Measurements from ENCODE around the gene TDRD12.

Gene TDRD12, protein sequence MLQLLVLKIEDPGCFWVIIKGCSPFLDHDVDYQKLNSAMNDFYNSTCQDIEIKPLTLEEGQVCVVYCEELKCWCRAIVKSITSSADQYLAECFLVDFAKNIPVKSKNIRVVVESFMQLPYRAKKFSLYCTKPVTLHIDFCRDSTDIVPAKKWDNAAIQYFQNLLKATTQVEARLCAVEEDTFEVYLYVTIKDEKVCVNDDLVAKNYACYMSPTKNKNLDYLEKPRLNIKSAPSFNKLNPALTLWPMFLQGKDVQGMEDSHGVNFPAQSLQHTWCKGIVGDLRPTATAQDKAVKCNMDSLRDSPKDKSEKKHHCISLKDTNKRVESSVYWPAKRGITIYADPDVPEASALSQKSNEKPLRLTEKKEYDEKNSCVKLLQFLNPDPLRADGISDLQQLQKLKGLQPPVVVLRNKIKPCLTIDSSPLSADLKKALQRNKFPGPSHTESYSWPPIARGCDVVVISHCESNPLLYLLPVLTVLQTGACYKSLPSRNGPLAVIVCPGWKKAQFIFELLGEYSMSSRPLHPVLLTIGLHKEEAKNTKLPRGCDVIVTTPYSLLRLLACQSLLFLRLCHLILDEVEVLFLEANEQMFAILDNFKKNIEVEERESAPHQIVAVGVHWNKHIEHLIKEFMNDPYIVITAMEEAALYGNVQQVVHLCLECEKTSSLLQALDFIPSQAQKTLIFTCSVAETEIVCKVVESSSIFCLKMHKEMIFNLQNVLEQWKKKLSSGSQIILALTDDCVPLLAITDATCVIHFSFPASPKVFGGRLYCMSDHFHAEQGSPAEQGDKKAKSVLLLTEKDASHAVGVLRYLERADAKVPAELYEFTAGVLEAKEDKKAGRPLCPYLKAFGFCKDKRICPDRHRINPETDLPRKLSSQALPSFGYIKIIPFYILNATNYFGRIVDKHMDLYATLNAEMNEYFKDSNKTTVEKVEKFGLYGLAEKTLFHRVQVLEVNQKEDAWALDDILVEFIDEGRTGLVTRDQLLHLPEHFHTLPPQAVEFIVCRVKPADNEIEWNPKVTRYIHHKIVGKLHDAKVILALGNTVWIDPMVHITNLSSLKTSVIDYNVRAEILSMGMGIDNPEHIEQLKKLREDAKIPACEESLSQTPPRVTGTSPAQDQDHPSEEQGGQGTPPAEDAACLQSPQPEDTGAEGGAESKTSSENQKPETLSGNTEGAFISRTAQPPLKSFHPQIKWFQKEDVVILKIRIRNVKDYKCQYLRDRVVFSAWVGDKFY (N-terminal part only)

DNA sequence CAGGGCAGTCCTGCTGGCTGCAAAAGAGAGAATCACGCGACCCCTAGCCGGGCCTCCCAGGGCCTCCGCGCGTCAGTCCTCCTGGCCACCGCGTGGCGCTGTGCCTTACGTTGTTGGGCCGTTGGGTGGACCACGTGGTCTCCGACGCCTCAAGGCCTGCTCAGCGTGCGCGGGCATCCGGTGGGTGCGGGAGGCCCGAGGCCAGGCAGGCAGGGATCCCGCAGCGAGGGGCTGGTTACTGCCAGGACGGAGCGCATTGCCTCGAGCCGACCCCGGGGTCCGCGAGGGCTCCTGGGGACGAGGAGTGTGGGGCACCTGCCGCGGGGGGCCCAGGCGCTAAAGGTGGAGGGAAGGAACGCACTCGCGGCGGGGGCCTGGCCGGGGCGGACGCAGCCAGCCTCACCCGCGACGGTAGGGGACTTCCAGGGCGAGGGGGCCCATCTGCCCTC, at the start of gene TDRD12:
TSS of gene TDRD12 (plus strand) at position 157 of the 449 bp plus-strand sequence. CDS start 306 bp downstream, outside the sequence.
- no peak for DNase-seq

DNA sequence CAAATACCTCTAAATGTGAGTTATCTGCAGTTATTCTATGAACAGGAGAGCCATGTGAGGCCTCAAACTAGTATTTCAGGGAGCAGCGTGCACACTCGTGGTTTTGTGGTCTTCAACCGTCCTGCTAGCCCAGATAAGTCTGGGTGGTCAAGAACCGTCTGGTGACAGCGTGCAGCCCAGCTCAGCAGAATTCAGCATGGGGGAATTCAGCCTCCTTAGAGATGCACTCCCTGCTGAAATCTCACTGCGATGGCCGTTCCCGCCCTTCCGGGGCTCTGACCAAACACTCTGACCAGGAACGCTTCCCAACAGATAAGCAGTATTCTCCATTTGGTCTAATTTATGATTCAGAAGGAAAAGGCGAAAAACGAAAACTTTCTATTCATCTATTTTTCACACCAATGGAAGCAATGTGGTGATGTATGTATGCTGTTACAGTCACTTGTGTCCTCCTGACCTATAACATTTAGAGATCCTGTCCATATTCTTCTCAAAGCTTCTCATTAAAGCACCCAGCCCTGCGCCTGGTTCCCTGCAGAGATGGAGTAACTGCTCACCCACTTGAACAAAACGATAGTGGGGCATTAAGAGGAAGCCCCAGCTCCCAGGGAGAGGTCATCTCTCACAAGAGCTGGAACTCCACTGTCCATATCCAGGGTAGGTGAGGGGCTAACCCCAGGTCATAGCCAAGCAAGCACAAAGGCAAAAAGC, 47.5 kb upstream of the TDRD12 start:
- DNase-seq = no peak

DNA sequence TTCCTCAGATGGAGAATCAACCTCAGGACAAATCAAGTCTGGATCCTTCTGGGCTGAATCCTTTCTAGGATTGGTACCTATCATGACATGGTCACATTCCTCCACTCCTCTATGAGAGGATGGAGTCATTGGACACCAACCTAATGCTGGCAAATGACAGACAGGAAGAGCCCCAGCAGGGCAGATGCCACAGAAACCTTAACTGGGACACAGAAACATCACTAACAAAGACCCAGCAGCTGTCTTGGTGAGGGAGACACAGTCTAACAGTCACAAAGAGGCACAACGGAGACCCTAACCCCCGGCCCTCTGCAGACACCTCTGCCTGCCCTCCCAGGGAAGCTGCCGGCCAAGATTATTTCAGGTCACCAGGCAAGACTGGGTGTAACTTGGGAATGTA, 46.7 kb upstream of the TDRD12 start:
- DNase-seq = no peak

DNA sequence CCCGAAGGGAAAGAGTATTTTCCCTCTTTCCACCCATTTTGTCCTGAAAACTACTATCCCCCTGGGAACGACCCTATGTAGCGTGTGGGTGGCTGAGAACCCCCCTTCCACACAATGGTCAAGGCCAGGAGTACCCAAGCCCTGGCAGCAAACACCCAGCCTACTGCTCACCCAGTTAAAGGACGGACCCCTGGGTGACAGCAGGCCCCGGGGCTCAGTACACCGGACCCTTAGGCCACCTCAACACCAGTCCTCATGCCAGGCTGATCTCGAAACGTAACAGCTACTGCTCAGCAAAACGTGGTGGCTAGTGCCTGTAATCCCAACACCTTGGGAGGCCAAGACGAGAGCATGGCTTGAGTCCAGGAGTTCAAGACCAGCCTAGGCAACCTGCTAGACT, 46.0 kb upstream of the TDRD12 start:
- DNase-seq = no peak

DNA sequence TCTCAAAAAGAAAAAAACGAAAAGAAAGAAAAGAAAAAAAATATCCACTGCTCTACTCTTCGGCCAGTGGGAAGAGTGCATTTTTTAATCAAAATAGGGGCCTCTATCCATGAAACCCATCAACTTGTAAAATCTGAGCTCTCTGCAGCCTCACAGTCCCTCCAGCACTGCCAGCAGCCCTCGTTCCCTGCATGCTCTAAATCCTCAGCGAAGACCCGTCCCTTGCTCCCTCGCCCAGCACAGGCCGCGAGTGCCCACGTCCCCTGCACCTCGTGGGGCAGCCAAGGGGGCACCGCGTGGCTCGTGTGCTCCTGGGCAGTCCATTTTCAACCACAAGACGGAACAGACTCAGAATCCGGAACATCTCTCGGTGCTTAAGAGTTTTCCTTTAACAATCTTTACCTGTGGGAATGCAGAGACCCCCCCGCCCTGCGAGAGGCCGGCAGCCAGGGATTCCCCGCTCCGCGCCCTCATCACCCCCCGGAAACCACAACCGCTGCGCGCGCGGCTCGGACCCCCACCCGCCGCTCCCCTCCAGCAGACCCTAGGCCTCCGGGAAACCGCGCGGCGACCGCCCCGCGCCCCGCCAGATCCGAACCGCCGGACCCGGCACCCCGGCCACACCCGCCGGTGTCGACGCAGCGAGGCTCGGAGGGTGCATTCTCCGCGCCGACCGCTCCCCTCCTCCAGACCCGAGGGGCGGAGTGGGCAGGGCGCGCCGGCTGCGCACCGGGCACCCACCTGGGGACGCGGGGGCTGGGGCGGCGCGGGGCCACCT, 45.2 kb upstream of the TDRD12 start:
- DNase-seq = no peak

DNA sequence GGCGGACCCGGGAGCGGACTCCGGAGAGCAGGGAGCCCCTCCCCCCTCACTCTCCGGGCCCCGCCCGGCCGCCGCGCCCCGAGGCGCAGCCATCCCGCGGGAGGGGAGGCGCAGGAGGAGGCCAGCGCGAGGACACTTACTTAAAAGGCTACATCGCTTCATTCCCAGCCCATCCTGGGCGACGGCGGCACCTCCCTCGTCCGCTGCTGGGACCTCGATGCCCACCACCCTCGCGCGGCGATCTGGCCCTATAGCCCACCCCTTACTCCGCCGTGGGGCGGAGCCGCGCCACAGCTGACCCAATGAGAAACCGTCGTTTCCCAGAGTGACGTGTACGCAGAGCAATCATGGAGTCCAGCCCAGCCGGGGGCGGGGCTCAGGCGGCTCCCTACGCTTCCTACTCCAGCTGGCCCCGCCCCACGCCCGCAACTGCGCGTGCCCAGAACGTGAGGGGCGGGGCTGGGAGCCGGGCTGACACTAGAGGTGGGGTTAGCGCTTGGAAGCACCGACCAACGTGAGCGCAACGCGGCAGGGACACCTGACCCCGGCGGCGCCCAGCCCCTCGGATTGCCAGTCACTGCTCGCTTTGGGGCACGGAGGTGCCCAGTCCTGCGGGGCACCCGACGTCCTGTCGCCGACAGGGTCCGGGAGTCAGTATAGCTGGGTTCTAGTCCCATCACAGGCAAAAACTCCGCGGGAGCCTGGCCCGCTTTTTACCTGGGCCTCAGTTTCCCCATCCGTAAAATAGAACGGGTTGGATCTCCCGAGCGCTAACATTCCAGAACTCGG, 44.4 kb upstream of the TDRD12 start, which contains the start of gene ANKRD27:
TSS of gene ANKRD27 (minus strand) at position 250 of the 789 bp plus-strand sequence. CDS start 16,165 bp downstream, outside the sequence.
- DNase-seq = peak; percentile 97

DNA sequence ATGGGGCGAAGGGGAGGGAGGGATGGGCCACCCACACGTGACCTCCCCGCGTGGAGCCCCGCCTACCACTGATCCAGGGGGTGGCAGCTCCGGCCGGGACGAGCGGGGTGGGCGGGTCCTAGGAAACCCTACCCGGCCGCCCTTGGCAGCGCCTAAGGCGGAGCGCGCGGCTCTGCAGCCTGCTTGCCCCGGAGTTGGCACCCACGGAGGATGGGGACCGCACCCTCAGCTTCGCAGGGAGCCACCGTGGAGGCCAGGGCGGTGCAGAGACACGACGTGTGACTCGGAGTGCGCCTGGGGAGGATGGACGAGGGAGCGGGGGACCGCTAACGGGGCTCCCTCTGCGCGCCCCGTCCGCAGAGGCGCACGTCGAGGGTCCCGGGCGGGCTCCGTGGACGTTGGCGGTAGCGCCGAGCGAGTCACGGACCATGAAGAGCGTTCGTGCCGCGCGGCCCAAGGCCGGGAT, 43.8 kb upstream of the TDRD12 start, which contains the start of gene RGS9BP:
TSS of gene RGS9BP (plus strand) at position 129 of the 466 bp plus-strand sequence. CDS start 416 bp downstream, outside the sequence.
- peak; percentile 68 for DNase-seq

DNA sequence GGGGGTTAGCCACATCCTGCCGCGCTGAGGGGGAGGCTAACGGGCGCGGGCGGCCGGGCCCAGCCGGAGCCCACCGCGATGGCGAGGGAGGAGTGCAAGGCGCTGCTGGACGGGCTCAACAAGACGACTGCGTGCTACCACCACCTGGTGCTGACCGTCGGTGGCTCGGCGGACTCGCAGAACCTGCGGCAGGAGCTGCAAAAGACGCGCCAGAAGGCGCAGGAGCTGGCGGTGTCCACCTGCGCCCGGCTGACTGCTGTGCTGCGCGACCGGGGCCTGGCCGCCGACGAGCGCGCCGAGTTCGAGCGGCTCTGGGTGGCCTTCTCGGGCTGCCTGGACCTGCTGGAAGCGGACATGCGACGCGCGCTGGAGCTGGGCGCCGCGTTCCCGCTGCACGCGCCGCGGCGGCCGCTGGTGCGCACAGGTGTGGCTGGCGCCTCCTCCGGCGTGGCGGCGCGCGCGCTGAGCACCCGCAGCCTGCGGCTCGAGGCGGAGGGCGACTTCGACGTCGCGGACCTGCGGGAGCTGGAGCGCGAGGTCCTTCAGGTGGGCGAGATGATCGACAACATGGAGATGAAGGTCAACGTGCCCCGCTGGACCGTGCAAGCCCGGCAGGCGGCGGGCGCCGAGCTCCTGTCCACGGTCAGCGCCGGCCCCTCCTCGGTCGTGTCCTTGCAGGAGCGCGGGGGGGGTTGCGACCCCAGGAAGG, 43.2 kb upstream of the TDRD12 start:
- DNase-seq = peak; percentile 12

DNA sequence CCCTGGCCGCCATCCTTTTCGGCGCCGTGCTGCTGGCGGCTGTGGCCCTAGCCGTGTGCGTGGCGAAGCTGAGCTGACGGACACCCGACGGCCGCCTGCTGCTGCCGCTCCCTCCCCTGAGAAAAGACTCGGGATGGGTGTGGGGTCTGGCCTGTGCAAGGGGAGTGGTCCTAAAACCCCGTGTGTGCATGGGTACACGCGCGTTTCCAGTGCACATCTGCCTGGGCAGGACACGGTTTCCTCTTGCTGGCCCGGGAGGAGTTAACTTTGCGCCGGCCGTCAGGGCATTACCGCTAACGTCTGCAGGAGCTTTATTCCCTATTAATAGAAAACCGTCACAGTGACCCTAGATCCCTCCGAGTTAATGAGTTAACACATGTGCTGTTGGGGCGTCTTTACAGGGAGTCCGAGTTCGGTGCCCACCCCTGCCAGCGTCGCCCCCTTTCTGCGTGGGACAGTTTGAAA, 42.6 kb upstream of the TDRD12 start:
- DNase-seq = no peak

DNA sequence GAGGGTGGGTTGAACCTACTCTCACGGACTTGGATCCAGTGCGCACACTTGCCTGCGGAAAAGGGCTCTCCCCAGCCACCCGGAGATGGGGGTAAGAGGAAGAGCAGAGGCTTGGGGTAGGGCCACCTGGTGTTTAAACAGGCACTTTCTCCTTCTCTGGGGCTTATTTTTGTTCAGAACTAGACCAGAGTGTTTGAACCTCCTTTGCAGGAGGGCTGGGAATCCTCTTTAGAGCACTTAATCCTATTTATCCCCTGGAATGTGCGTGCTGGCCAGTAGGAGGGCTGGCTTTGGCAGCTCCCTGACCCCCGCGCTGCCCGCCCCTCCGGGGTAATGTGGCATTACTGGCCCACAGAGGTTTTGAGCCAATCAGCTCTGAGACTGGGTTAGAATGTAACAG, 41.9 kb upstream of the TDRD12 start:
- no peak for DNase-seq

DNA sequence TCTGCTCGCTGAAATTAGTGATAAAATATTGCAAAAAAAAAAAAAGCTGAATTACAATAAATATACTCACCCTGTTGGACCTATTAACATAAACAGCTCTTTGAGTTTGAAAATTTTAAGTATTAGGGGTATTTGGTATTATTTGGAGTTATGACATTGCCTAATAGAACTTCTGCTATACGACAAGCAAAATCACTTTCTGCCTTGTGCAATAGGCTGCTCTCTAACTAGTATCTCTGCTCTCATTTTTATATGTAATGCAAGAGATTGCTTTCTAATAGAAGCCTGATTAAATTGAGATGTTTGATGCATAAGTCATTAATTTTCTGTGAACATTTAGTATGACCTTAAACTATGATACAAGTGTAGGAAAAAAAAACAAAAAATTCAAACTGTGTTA, 38.6 kb upstream of the TDRD12 start:
- no peak for DNase-seq

DNA sequence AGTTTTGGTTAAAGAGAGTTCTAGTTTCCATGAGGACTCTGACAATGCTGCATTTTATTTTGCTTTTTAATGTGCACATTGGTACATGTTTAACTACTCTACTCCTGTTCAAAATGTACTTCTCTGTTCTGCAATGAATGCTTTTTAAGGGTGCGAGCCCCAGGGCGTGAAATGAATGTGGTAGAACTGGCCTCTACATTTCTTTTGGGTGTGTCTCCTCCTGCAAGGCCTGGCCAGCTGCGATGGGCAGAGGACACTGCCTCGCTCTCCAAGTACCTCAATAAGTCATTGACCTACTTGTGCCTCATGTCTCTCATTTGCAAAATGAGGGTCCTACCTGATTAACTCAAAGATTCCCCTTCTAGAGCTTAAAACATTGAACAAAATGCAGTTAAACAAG, 37.2 kb upstream of the TDRD12 start:
- DNase-seq = no peak

DNA sequence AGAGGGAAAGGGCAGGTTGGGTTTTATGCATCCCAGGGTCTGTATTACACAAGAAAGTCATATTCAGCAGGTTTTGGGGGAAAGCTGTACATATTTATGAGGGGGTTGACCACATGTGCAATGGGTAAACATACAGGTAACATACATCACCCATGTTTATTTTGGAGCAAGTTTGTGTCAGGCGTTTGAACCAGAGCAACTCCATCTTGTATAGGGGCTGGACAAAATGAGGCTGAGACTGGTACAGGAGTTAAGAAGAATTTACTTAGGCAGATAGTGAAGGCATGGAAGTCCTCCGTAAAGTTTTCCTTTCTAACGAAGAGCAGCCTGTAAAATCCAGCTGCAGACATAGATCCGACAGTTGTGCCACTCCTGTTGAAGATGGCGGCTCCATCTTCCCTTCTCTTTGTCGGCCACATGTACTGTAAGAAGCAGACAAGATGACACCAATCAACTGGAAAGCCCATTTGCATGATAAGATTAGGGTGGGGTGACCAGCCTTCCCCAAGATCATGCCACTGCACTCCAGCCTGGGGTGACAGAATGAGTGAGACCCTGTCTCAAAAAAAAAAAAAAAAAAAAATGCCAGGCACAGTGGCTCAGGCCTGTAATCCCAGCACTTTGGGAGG, 32.6 kb upstream of the TDRD12 start:
- DNase-seq = no peak

DNA sequence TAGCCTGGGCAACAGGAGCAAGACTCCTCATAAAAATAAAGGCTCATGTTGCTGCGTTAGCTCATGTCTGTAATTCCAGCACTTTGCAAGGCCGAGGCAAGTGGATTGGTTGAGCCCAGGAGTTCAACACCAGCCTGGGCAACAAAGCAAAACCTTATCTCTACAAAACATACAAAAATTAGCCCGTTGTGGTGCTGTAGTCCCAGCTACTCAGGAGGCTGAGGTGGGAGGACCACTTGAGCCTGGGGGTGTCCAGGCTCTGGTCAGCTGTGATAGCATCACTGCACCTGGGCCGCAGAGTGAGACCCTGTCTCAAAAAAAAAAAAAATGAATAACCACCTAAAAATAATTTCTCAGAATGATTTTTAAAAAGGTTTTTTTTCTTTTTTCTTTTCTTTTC, 31.9 kb upstream of the TDRD12 start:
- DNase-seq = no peak

DNA sequence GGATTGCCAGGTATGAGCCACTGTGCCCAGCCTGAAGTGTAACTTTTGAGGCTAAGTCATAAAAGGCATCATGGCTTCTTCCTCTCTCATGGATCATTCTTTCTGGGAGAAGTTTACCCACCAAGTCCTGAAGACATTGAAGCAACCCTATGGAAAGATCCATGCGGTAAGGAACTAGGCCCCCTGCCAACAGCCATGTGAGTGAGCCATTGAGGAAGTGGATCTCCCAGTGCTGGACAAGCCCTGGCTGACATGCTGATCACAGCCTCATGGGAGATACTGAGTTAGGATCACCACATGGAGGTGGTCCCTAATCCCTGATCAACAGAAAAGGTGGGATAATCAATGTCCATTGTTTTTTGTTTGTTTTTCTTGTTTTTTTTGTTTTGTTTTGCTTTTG, 31.3 kb upstream of the TDRD12 start:
- DNase-seq = no peak

DNA sequence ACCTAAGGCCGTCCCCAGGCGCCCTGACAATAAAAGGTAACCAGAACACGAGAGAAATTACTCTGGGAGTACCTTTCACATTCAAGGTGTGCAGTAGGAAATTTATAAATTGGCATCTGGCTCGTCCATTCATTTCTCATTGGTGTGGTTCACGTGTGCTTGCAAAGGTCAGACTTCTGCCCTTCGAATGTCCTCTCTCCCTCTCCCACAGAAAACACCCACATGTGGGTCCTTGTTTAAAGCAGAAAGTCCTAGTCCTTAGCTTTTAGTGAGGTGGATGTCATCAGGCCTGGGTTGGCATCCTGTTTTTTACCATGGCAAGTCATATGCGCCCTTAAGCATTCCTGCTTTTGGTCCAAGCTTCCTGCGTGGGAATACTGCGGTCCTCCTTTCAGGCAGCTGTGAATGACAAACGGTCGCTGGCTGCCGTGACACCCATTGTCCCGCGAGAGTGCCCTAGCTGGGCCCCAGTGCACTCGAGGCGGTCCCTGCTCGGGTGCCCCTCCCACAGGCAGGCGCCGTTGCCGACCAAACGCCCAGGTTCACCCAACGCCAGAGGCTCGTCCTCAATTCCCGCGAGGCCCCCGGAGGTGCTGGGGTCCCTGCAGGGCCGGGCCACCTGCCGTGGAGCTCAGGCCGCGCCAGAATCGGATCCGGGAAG, 28.1 kb upstream of the TDRD12 start, which contains the start of gene NUDT19:
TSS of gene NUDT19 (plus strand) at position 531 of the 661 bp plus-strand sequence. CDS start 140 bp downstream, outside the sequence.
- DNase-seq = peak; percentile 78

DNA sequence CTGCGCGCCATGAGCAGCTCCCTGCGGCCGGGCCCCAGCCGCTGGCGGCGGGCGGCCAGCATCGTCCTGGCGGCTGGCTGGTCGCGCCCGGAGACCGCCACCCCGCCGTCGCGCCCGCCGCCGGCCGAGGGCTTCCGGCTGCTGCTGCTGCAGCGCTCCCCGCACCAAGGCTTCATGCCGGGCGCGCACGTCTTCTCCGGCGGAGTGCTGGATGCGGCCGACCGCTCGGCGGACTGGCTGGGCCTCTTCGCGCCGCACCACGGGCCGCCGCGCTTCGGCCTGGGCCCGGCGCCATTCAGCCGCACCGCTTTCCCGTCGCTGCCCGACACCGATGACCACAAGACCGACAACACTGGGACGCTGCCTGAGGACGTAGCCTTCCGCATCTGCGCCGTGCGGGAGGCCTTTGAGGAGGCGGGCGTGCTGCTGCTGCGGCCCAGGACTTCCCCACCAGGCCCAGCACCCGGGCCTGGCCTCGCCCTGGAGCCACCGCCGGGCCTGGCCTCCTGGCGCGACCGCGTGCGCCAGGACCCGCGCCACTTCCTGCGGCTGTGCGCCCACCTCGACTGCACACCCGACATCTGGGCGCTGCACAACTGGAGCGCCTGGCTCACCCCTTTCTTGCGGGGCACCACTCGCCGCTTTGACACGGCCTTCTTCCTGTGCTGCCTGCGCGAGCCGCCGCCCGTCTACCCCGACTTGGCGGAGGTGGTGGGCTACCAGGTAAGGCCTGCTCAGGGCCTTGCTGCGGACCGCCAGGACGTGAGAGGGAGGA, 27.4 kb upstream of the TDRD12 start:
- DNase-seq = no peak

DNA sequence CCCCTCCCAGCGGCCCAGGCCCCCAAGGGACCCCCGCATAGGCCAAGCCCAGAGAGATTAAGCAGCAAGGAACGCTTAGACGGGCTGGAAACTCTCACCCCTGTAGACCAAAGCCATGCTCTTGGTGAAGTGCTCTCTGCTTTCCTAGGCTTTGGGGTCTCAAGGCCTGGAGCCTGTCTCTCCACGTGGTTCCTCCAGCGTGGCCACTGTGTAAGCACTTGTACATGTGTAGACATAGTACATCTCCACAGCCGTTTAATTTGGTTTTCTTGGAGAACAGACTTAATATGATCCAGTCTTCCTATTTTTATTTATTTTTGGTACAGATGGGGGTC, 26.9 kb upstream of the TDRD12 start:
- no peak for DNase-seq

All from NCI-H774 (cell line).